Measurements from ENCODE around the gene DAB2. TPM values are rescaled to one million over a fixed set of nuclear protein-coding genes. Genes with fewer than 3 reads are reported as not detected.

DAB2 gene
- total and polyA plus RNA-seq, 3 experiments from 2014 or later = 0.68 to 2.7 (median 2.0) TPM

DNA sequence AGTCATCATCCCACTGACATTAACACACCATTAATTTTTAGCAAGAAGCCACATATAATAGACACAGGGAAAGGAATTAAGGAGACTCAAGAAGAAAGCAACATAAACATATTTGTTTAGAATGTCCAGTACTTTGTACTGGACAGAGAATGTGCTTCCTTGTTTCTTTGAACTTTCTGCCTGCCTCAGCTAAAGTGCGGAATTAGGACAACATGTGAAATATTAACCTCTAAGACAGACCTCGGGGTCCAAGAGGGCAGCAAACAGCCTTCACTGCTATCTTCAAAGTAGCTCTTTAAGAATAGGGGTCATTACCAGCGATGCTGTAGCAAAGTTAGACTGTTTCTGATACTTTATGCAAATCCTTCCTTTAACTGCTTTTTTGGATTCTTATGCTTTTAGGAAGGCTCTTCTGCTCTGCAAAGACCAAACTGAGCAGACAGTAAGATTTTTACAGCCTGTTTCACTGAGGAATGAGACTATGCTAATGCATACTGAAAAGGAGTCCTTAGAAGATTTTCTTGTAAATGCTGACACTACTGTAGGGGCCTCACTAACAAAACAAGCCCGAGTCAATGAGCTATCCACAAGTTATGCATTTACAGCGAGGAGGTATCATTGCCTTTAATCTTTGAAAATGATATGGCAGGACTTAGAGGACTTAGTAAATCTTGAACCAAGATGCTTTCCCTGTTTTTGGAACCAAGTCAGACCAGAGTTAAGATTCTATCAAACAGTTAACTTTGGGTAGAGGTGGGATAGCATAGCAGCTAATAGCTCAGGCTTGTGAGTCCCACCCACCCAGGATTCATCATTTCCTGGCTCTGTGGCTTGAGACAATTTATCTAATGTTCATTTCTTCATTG, 23.8 kb downstream of the DAB2 start:
- Histone ChIP-seq H3K36me3 (ENCODE audit: insufficient read depth, low read length) (no peaks in the 10 kb centered on the region), H3K27me3 (ENCODE audit: insufficient read depth, low read length, poor library complexity, severe bottlenecking) (no peaks in the 10 kb centered on the region), H3K9me3 (ENCODE audit: low read length) (no peaks in the 10 kb centered on the region), H3K27ac (ENCODE audit: low read depth, low read length) (peak overlapping the region; percentile 13), H3K4me1 (ENCODE audit: insufficient read depth, low read length) (peaks cover 8% of the 10 kb centered on the region), H3K4me3 (ENCODE audit: low read length) (no peak overlapping the region)
- ChIA-PET POLR2A (no interaction called here), CTCF (interaction anchor here (1.8 to 2.0 kb wide), 2 partner anchors 9 to 25 kb away, joined by 5 to 7 read pairs; no protein-coding TSS in a partner anchor)
- peaks cover 4 to 16% of the 10 kb centered on the region in 2 donors for H3K27me3 Mint-ChIP-seq
- no peaks in the 10 kb centered on the region for H3K36me3 Mint-ChIP-seq
- H3K4me3 Mint-ChIP-seq = no peak overlapping the region
- peaks cover 0 to 2% (median 0%) of the 10 kb centered on the region in 5 donors for H3K9me3 Mint-ChIP-seq
- H3K4me1 Mint-ChIP-seq = peaks cover 5 to 8% (median 6%) of the 10 kb centered on the region in 3 donors
- peak overlapping the region in 2 of 8 donors; percentile 15 to 52 for H3K27ac Mint-ChIP-seq
- no peak for DNase-seq

DNA sequence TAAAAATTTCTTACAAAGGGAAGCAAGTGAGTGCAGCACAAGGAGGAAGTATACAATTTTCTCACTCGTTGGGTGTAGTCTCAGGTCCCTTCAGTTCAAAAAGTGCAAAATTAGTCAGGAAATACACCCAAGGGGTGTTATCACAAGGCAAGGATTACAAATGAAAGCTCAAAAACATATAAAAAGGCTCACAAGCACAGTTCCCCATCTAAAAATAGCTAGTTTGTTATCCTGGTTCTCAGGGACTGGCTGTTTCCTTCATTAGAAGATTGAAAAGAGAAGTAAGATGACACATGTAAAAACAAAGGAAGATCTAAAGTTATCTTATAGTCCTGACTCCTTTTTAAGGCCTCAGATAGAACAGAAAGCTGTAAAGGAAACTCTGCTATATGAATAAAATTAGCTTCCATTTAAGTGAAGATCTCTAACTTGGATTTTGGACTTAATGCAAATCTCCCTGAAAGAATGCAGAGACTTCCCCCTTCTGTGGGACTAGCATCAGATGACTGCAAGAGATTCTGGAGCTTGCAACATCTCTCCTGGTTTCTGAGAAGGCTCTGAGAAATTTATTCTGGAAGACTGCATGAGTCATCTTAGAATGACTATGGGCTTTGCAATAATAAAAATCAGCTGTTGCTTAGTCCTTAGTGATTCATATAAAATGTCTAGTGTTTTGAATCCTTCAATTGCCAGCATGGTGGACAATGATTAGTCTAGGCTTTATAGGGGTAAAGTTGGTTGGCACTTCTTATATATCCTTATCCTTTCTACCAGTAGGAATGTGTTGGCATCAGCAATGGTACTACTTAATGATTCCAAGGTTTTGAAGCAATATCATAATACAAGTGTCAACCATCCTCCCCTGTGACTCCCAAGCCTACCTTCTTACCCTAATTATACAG, 25.4 kb downstream of the DAB2 start:
- peak overlapping the region in 3 of 8 donors; percentile 8 to 52 (median 35) for H3K27ac Mint-ChIP-seq
- no peaks in the 10 kb centered on the region for H3K36me3 ChIP-seq (ENCODE audit: insufficient read depth, low read length)
- ChIA-PET CTCF (interaction anchor here (1.8 kb wide), 1 partner anchor 11 kb away, joined by 5 read pairs; no protein-coding TSS in a partner anchor), POLR2A (no interaction called here)
- H3K4me3 ChIP-seq (ENCODE audit: low read length) = no peak overlapping the region
- H3K27me3 Mint-ChIP-seq = peaks cover 0 to 15% of the 10 kb centered on the region in 2 donors
- no peak overlapping the region for H3K4me3 Mint-ChIP-seq
- H3K9me3 Mint-ChIP-seq = no peaks in the 10 kb centered on the region
- no peaks in the 10 kb centered on the region for H3K27me3 ChIP-seq (ENCODE audit: insufficient read depth, low read length, poor library complexity, severe bottlenecking)
- H3K27ac ChIP-seq (ENCODE audit: low read depth, low read length) = peak overlapping the region; percentile 28
- peaks cover 5 to 8% (median 6%) of the 10 kb centered on the region in 3 donors for H3K4me1 Mint-ChIP-seq
- H3K36me3 Mint-ChIP-seq = no peaks in the 10 kb centered on the region
- DNase-seq = no peak
- no peaks in the 10 kb centered on the region for H3K9me3 ChIP-seq (ENCODE audit: low read length)
- H3K4me1 ChIP-seq (ENCODE audit: insufficient read depth, low read length) = peaks cover 8% of the 10 kb centered on the region

DNA sequence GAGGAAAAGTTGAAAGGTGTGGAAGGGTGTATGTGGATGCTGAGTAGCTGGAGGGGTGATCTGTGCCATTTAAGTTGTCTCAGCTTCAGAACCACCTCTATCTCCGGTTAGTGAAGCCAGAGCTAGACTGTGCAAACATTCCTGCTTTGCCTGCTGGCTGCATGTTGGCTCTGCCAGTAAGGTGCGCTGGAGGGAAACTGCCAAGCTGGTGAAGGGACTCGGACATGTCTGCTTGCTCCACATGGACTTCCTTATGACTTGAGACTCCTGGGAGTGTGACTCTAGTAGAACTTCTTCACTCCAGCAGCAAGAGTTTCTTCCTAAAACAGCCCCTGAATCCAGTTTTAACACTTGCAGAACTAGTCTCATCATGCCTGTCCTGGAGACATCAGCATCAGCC, 27.9 kb downstream of the DAB2 start:
- CTCF ChIA-PET = no interaction called here
- no peak for DNase-seq

DNA sequence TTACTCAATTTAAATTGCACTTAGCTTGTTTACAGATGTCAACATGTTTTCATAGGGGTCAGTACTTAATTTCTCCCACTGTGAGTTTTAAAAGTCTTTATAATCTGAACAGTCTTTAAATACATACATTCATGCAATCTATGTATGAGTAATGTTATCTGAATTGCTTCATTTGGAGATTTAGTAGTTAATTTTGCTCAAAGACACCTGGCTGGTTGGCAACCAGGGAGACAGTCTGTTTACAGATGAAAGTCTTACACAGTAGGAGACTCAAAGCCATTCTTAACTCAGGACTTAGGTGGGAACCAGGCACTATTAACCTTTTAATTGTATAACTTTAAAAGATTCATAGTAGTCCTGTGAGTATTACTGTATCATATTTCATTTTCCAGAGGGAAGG, 29.3 kb downstream of the DAB2 start:
- no peaks in the 10 kb centered on the region for H3K36me3 ChIP-seq (ENCODE audit: insufficient read depth, low read length)
- peaks cover 0 to 9% of the 10 kb centered on the region in 2 donors for H3K27me3 Mint-ChIP-seq
- H3K4me3 Mint-ChIP-seq = no peak overlapping the region
- H3K4me1 Mint-ChIP-seq = peaks cover 5 to 8% (median 6%) of the 10 kb centered on the region in 3 donors
- H3K27me3 ChIP-seq (ENCODE audit: insufficient read depth, low read length, poor library complexity, severe bottlenecking) = no peaks in the 10 kb centered on the region
- no peak overlapping the region for H3K4me3 ChIP-seq (ENCODE audit: low read length)
- no peaks in the 10 kb centered on the region for H3K9me3 Mint-ChIP-seq
- CTCF ChIA-PET = no interaction called here
- H3K27ac Mint-ChIP-seq = no peak overlapping the region
- peaks cover 8% of the 10 kb centered on the region for H3K4me1 ChIP-seq (ENCODE audit: insufficient read depth, low read length)
- H3K36me3 Mint-ChIP-seq = no peaks in the 10 kb centered on the region
- no peak for DNase-seq
- H3K27ac ChIP-seq (ENCODE audit: low read depth, low read length) = no peak overlapping the region
- POLR2A ChIA-PET = no interaction called here
- no peaks in the 10 kb centered on the region for H3K9me3 ChIP-seq (ENCODE audit: low read length)

More for the DNA sequence above, 27.9 kb downstream of the DAB2 start:
- no peaks in the 10 kb centered on the region for H3K9me3 Mint-ChIP-seq
- POLR2A ChIA-PET = no interaction called here
- Histone ChIP-seq H3K36me3 (ENCODE audit: insufficient read depth, low read length) (no peaks in the 10 kb centered on the region), H3K4me1 (ENCODE audit: insufficient read depth, low read length) (peaks cover 8% of the 10 kb centered on the region), H3K27me3 (ENCODE audit: insufficient read depth, low read length, poor library complexity, severe bottlenecking) (no peaks in the 10 kb centered on the region), H3K4me3 (ENCODE audit: low read length) (no peak overlapping the region), H3K27ac (ENCODE audit: low read depth, low read length) (no peak overlapping the region), H3K9me3 (ENCODE audit: low read length) (no peaks in the 10 kb centered on the region)
- H3K27ac Mint-ChIP-seq = no peak overlapping the region
- H3K27me3 Mint-ChIP-seq = peaks cover 0 to 9% of the 10 kb centered on the region in 2 donors
- peaks cover 5 to 8% (median 6%) of the 10 kb centered on the region in 3 donors for H3K4me1 Mint-ChIP-seq
- H3K4me3 Mint-ChIP-seq = no peak overlapping the region
- no peaks in the 10 kb centered on the region for H3K36me3 Mint-ChIP-seq

DNA sequence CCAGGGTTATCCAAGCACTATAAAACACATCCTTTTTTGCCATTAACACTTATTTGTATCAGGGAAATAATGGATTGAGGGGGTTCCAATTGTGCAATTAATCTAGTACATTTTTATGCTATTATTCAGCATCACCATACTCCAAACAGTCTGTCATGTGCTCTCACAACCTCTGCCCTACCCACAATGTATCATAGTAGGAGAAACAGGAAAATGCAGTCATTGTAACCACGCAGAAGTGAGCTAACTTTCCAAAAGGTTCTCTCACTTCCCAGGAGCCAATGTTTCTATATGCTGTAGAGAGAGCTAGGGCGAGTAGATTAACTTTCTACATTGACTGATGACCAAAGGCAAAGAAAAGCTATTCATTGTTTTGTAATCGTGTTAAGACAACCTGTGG, 29.8 kb downstream of the DAB2 start:
- Mint-ChIP-seq H3K36me3 (no peaks in the 10 kb centered on the region), H3K4me1 (peaks cover 5 to 8% (median 6%) of the 10 kb centered on the region in 3 donors), H3K4me3 (no peak overlapping the region), H3K9me3 (no peaks in the 10 kb centered on the region), H3K27me3 (peaks cover 0 to 9% of the 10 kb centered on the region in 2 donors), H3K27ac (no peak overlapping the region)
- Histone ChIP-seq H3K27ac (ENCODE audit: low read depth, low read length) (no peak overlapping the region), H3K27me3 (ENCODE audit: insufficient read depth, low read length, poor library complexity, severe bottlenecking) (no peaks in the 10 kb centered on the region), H3K4me1 (ENCODE audit: insufficient read depth, low read length) (peaks cover 8% of the 10 kb centered on the region), H3K9me3 (ENCODE audit: low read length) (no peaks in the 10 kb centered on the region), H3K36me3 (ENCODE audit: insufficient read depth, low read length) (no peaks in the 10 kb centered on the region), H3K4me3 (ENCODE audit: low read length) (no peak overlapping the region)
- CTCF ChIA-PET = no interaction called here
- POLR2A ChIA-PET = no interaction called here
- DNase-seq = no peak

DNA sequence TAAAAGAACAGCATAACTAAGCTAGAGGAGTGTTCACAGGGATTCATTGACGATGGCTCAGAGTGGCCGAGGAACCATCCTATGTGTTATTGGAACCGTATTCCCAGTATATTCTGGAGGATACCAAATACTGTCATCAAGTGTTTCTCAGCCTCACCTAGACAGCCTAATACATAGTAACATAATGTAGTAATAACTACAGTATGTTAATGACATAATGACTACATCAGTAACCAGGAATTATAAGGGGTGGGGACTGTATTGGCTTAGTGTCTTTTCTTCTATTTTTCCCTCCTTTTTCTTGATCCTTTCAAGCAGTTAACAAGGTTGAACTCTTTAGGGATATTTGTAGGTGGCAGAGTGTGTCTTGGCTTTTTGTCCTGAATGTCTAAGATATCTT, 33.8 kb downstream of the DAB2 start:
- Mint-ChIP-seq H3K27ac (no peak overlapping the region), H3K36me3 (no peaks in the 10 kb centered on the region), H3K4me3 (no peak overlapping the region), H3K9me3 (no peaks in the 10 kb centered on the region), H3K4me1 (no peaks in the 10 kb centered on the region), H3K27me3 (peaks cover 0 to 9% of the 10 kb centered on the region in 2 donors)
- no peak for DNase-seq
- POLR2A ChIA-PET = no interaction called here
- Histone ChIP-seq H3K27ac (ENCODE audit: low read depth, low read length) (no peak overlapping the region), H3K27me3 (ENCODE audit: insufficient read depth, low read length, poor library complexity, severe bottlenecking) (no peaks in the 10 kb centered on the region), H3K9me3 (ENCODE audit: low read length) (no peaks in the 10 kb centered on the region), H3K4me3 (ENCODE audit: low read length) (no peak overlapping the region), H3K4me1 (ENCODE audit: insufficient read depth, low read length) (no peaks in the 10 kb centered on the region), H3K36me3 (ENCODE audit: insufficient read depth, low read length) (no peaks in the 10 kb centered on the region)
- CTCF ChIA-PET = interaction anchor here (1.7 kb wide), 1 partner anchor 15 kb away, joined by 5 read pairs; no protein-coding TSS in a partner anchor

DNA sequence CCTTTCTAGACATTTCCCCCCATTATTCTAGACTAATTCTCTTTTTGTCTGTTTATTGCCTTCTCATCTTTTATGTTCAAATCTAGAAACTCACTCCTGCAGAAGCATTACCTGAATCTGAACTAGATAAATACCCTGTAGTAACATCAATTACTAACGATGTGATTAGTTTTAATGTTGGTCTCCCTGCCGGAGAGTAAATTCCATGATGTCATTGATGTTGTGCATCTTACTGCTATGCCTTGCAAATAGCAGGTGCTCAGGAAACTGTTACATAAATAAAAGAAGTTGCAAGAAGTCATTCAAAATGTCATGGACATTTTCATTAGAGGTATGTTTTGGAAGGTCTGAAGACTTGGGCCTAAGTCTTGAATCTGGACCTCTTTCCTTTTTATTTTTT, 37.5 kb downstream of the DAB2 start:
- Histone ChIP-seq H3K4me3 (ENCODE audit: low read length) (no peak overlapping the region), H3K27me3 (ENCODE audit: insufficient read depth, low read length, poor library complexity, severe bottlenecking) (no peaks in the 10 kb centered on the region), H3K9me3 (ENCODE audit: low read length) (no peaks in the 10 kb centered on the region), H3K36me3 (ENCODE audit: insufficient read depth, low read length) (no peaks in the 10 kb centered on the region), H3K27ac (ENCODE audit: low read depth, low read length) (no peak overlapping the region), H3K4me1 (ENCODE audit: insufficient read depth, low read length) (no peaks in the 10 kb centered on the region)
- Mint-ChIP-seq H3K36me3 (no peaks in the 10 kb centered on the region), H3K4me3 (no peak overlapping the region), H3K27me3 (peaks cover 0 to 14% of the 10 kb centered on the region in 2 donors), H3K4me1 (no peaks in the 10 kb centered on the region), H3K27ac (no peak overlapping the region), H3K9me3 (no peaks in the 10 kb centered on the region)
- ChIA-PET POLR2A (no interaction called here), CTCF (no interaction called here)
- DNase-seq = no peak

DNA sequence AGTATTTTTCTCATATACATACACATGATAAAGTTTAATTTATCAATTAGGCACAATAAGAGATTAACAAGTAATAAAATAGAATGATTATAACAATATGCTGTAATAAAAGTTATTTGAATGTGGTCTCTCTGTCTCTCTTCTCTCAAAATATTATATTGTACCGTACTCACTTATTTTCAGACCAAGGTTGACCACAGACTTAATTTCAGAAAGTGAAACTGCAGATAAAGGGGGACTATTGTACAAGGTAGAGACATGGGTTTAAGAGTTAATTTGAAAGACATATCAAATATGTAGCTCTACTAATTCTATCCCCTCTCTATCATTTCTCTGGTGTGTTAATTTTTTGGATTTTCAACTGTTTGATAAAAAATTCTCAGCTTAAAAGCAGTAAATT, 40.5 kb downstream of the DAB2 start:
- H3K9me3 ChIP-seq (ENCODE audit: low read length) = no peaks in the 10 kb centered on the region
- Mint-ChIP-seq H3K4me1 (no peaks in the 10 kb centered on the region), H3K36me3 (no peaks in the 10 kb centered on the region), H3K27me3 (peaks cover 4 to 30% of the 10 kb centered on the region in 2 donors), H3K9me3 (no peaks in the 10 kb centered on the region), H3K4me3 (no peak overlapping the region), H3K27ac (no peak overlapping the region)
- no peaks in the 10 kb centered on the region for H3K4me1 ChIP-seq (ENCODE audit: insufficient read depth, low read length)
- H3K27ac ChIP-seq (ENCODE audit: low read depth, low read length) = no peak overlapping the region
- no peak for DNase-seq
- CTCF ChIA-PET = interaction anchor here (1.8 kb wide), 1 partner anchor 9 kb away, joined by 6 read pairs; no protein-coding TSS in a partner anchor
- no peaks in the 10 kb centered on the region for H3K27me3 ChIP-seq (ENCODE audit: insufficient read depth, low read length, poor library complexity, severe bottlenecking)
- POLR2A ChIA-PET = no interaction called here
- H3K4me3 ChIP-seq (ENCODE audit: low read length) = no peak overlapping the region
- H3K36me3 ChIP-seq (ENCODE audit: insufficient read depth, low read length) = no peaks in the 10 kb centered on the region

All from CD8-positive, alpha-beta memory T cell (primary cell).